Measurements from ENCODE around the gene TSHZ2.

- TF ChIP-seq CTCF (IDR thresholded peaks at IDR 0.05; ENCODE audit: poor library complexity) (no peak), EZH2 (IDR thresholded peaks at IDR 0.05; ENCODE audit: borderline replicate concordance) (no peak), EZH2phosphoT487 (IDR thresholded peaks at IDR 0.05; ENCODE audit: low read depth, severe bottlenecking, unreplicated experiment) (no peak)
Measured at GRCh38 chr20:53038299-53038698, 66.1 kb downstream of the TSHZ2 start.
